Measurements from ENCODE around the gene IL4I1.
A peak's percentile ranks its signal among the peaks of the same experiment; 100 is the strongest.

DNA sequence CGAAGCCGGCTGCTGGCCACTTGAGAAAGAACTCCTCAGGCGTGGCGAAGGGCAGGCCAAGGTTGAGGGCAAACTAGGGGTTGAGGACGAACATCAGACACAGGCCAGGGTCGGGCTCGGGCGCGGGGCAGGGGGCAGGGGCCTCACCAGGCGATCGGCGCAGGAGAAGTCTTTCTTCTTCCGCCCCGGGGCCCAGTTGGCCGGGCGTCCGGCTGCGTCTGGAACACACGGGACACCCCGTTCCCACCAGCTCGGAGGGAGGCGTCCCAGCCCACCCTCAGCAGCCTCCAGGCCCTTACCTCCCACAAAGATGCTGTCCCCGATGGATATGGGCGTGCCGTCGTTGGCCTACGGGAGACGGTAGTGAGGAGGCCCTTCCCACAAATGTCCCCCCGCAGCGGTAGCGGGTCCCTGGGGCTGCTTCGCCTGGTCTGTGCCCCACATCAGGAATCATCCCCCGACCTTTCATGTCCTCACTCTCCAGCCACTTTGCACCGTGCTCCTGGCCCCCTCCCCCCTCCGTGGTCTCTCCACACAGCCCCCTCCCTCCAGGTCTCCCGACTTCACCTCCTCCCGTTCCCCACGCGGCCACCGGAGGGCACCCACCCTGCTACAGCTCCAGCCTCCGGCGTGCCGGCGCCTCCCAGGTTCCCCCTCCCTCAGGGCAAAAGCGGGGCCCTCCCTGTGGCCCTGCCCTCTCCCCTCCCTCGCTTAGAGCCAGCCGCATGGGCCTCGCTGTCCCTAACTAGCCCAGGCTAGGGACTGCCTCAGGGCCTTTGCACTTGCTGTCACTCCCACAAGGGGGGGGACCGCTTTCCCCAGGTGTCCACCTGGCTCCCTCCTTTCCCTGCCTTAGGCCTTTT, 34.1 kb downstream of the IL4I1 start:
- TF ChIP-seq, protein P1, sequence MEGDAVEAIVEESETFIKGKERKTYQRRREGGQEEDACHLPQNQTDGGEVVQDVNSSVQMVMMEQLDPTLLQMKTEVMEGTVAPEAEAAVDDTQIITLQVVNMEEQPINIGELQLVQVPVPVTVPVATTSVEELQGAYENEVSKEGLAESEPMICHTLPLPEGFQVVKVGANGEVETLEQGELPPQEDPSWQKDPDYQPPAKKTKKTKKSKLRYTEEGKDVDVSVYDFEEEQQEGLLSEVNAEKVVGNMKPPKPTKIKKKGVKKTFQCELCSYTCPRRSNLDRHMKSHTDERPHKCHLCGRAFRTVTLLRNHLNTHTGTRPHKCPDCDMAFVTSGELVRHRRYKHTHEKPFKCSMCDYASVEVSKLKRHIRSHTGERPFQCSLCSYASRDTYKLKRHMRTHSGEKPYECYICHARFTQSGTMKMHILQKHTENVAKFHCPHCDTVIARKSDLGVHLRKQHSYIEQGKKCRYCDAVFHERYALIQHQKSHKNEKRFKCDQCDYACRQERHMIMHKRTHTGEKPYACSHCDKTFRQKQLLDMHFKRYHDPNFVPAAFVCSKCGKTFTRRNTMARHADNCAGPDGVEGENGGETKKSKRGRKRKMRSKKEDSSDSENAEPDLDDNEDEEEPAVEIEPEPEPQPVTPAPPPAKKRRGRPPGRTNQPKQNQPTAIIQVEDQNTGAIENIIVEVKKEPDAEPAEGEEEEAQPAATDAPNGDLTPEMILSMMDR (IDR thresholded peaks at IDR 0.05; ENCODE audit: low read depth, low read length), result peak; percentile 30
- no peak for TF ChIP-seq POLR2A (IDR thresholded peaks at IDR 0.05; ENCODE audit: extremely low read depth, insufficient read length)
- no peak for TF ChIP-seq MYC (IDR thresholded peaks at IDR 0.05; ENCODE audit: low read depth, low read length)
- TF ChIP-seq, protein P2, sequence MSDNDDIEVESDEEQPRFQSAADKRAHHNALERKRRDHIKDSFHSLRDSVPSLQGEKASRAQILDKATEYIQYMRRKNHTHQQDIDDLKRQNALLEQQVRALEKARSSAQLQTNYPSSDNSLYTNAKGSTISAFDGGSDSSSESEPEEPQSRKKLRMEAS (IDR thresholded peaks at IDR 0.05; ENCODE audit: low read depth, low read length), result no peak

Measured in NB4 (cell line).